Mesothelial cell of epicardium (in vitro differentiated cells): ENCODE data around the gene MBD2. TPM values are rescaled to one million over a fixed set of nuclear protein-coding genes. Genes with fewer than 3 reads are reported as not detected.
A peak's percentile ranks its signal among the peaks of the same experiment; 100 is the strongest.

Source experiments
- DNase-seq, 2 experiments: peaks; one replicate each; pipeline ENCODE4 v3.0.0; 2021; ENCODE audit warnings: low spot score in 2 of 2; ENCODE audit not compliant: unreplicated experiment in 2 of 2
- H3K27ac Mint-ChIP-seq: 2 replicates; pipeline ENCODE4 v1.8.0; 2021; ENCODE audit warnings: mixed read lengths
- H3K27me3 Mint-ChIP-seq: 2 replicates; pipeline ENCODE4 v1.8.0; 2021; ENCODE audit warnings: low read depth, mixed read lengths
- H3K36me3 Mint-ChIP-seq: 2 replicates; pipeline ENCODE4 v1.8.0; 2021; ENCODE audit warnings: mixed read lengths
- H3K4me1 Mint-ChIP-seq: 2 replicates; pipeline ENCODE4 v1.8.0; 2021; ENCODE audit warnings: mixed read lengths
- H3K4me3 Mint-ChIP-seq: 2 replicates; pipeline ENCODE4 v1.8.0; 2021; ENCODE audit warnings: mild to moderate bottlenecking, moderate library complexity, mixed read lengths
- H3K9me3 Mint-ChIP-seq: 2 replicates; pipeline ENCODE4 v1.8.0; 2021; ENCODE audit warnings: mixed read lengths
- total RNA-seq: library from RNA; stranded (reverse); gene quantifications from 3 replicates; pipeline ENCODE4 v1.2.1, GENCODE V29; 2021
- TF ChIP-seq, protein P1 (sequence below): fragments of 200-600 bp; sonication (generic); IDR thresholded peaks from one replicate; pipeline ENCODE4 v1.5.0; 2021; ENCODE audit warnings: antibody characterized with exemption; ENCODE audit not compliant: unreplicated experiment

MBD2 gene
- total RNA-seq, 1 donor from 2014 or later: 66.0 TPM

DNA sequence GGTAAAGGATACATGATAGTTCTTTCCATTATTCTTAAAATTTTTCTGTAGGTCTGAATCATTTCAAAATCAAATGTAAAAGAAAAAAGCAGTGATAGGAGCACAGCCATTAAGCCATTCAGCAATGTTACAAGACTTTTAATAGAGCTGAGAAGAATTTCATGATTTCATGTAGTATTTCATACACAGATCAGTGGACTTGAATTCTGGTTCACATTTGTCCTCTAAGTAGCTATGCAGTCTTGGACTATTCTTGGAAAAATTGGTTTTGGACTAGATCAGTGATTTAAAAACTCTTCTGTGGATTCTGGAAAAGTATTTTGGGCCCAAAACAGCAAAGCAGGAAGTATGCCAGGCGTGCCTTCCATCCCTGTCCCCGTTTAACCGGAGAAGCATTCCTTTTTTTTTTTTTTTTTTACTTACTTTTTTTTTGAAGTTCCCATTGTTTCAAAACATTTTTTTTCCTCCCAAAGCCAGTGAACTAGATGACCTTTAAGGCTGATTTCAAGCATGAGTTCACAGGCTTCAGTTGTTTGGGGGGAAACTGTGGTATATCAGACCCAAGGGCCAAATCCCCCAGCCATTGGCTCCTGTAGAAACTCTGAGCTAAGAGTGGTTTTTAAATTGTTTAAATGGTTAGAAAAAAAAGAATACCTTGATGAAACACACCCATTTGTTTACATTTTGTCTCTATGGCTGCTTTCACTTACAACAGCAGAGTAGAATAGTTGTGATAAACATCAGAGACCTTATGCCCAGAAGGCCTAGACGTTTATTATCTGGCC is 27.3 kb upstream of the MBD2 start:
- DNase-seq: no peak
- Mint-ChIP-seq H3K4me3 (no peak overlapping the region), H3K4me1 (peaks cover 50% of the 10 kb centered on the region), H3K9me3 (no peaks in the 10 kb centered on the region), H3K27ac (peak overlapping the region; percentile 60), H3K36me3 (no peaks in the 10 kb centered on the region), H3K27me3 (no peaks in the 10 kb centered on the region)
- TF ChIP-seq, protein P1, sequence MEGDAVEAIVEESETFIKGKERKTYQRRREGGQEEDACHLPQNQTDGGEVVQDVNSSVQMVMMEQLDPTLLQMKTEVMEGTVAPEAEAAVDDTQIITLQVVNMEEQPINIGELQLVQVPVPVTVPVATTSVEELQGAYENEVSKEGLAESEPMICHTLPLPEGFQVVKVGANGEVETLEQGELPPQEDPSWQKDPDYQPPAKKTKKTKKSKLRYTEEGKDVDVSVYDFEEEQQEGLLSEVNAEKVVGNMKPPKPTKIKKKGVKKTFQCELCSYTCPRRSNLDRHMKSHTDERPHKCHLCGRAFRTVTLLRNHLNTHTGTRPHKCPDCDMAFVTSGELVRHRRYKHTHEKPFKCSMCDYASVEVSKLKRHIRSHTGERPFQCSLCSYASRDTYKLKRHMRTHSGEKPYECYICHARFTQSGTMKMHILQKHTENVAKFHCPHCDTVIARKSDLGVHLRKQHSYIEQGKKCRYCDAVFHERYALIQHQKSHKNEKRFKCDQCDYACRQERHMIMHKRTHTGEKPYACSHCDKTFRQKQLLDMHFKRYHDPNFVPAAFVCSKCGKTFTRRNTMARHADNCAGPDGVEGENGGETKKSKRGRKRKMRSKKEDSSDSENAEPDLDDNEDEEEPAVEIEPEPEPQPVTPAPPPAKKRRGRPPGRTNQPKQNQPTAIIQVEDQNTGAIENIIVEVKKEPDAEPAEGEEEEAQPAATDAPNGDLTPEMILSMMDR: no peak

DNA sequence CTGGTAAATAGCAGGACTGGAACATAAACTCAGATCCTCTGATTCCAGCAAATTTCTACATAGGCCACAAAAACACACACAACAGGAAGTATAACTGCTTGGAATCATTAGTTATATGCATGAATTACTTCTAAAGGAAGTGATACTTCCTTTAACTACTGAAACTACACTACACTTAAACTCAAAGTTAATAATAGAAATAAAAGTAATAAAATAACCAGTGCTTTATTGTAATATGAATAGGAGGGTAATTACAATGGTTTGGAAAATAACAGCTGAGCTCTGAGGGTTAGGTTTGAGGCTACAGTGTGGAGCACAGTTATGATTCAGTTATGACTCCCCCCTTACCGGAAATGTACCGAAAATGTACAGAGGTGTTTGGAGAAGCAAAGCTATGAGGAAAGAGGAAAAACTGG is 26.4 kb upstream of the MBD2 start:
- no peaks in the 10 kb centered on the region for H3K9me3 Mint-ChIP-seq
- peaks cover 50% of the 10 kb centered on the region for H3K4me1 Mint-ChIP-seq
- no peak for DNase-seq
- no peaks in the 10 kb centered on the region for H3K36me3 Mint-ChIP-seq
- H3K27ac Mint-ChIP-seq: peak overlapping the region; percentile 8
- TF ChIP-seq, protein P1: no peak
- H3K27me3 Mint-ChIP-seq: no peaks in the 10 kb centered on the region
- H3K4me3 Mint-ChIP-seq: no peak overlapping the region

DNA sequence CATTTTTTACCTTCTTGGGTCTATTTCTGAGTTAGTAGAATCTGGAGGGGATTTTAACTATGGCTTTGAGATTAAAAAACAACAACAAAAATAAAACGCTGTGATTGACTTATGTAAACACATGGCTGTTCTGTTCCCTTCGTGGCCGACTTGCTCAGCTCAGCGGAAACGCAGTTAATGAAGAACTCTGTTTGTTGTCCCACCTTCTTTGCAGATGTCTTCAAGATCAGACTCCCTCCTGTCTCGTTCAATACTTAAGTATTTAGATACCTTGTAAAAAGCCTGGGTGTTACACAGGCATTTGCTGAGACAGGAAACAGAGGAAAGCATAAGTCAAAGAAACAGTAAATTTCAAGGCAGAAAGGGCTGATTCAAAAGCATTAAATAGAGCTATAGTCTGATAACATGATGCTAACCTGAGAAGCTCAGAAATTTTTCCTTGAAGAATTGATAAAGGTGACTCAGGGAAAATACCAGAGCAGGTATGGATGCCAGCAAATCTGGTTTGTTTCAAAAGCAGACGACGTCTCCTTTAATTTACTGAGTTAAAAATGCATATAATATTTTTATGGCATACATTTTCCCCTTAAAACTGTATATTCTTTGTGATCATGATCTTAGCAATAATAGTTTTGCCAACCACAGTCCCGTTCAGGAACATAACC is 23.2 kb upstream of the MBD2 start:
- Mint-ChIP-seq H3K4me3 (peak overlapping the region; percentile 37), H3K27me3 (no peaks in the 10 kb centered on the region), H3K4me1 (peaks cover 29% of the 10 kb centered on the region), H3K36me3 (no peaks in the 10 kb centered on the region), H3K9me3 (no peaks in the 10 kb centered on the region), H3K27ac (peak overlapping the region; percentile 97)
- TF ChIP-seq, protein P1: no peak
- no peak for DNase-seq

DNA sequence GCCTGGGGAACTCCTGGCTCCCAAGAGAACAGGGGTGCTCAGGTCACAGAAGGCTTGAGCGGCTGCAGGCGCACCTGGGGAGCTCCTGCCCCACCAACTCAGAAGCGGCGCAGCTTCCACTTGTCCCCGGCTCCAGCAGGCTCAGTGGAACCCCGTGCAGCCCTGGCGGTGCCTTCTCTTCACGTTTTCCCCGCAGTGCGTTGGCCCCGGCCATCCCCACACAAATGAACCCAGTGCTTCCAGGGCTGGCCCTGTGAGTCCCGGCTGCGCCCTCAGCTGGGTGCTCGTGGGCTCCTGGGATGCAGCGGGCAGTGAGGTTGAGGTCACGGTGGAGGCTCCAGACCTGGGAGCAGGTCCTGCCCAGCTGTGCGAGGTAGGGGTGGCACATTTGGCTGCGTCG is 17.9 kb upstream of the MBD2 start:
- Mint-ChIP-seq H3K27me3 (no peaks in the 10 kb centered on the region), H3K4me1 (peaks cover 18% of the 10 kb centered on the region), H3K27ac (no peak overlapping the region), H3K36me3 (no peaks in the 10 kb centered on the region), H3K4me3 (no peak overlapping the region), H3K9me3 (peaks cover 5% of the 10 kb centered on the region)
- TF ChIP-seq, protein P1: no peak
- no peak for DNase-seq

DNA sequence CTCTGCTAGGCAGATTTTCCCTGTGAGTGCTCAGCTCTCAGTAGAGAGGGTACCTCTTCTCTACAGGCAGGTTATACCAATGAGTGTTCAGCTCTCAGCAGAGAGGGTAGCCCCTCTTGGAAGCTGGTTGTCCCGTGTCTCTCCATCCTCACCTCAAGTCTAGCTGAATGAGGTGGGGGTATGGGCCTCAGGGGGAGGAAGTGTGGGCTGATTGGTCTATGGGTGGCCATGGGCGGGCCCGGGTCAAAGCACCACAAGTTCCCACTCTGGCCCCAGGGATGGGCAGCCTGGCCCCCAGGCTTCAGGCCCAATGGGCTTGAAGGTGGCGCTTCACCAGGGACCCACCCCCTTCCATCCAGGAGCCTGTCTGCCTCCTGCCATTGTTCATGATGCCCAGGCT is 17.0 kb upstream of the MBD2 start:
- TF ChIP-seq, protein P1: no peak
- DNase-seq: no peak
- no peaks in the 10 kb centered on the region for H3K36me3 Mint-ChIP-seq
- peaks cover 8% of the 10 kb centered on the region for H3K9me3 Mint-ChIP-seq
- peaks cover 10% of the 10 kb centered on the region for H3K4me1 Mint-ChIP-seq
- H3K27me3 Mint-ChIP-seq: no peaks in the 10 kb centered on the region
- H3K4me3 Mint-ChIP-seq: no peak overlapping the region
- no peak overlapping the region for H3K27ac Mint-ChIP-seq
